SH-SY5Y (cell line): ENCODE measurements around the gene AGL.

Experiments
- GATA2 ChIP-seq: IDR thresholded peaks from 2 replicates; pipeline ENCODE4 v1.6.1; 2011; ENCODE audit warnings: mild to moderate bottlenecking, low read depth, low read length
- GATA3 ChIP-seq: IDR thresholded peaks from 2 replicates; pipeline ENCODE4 v1.6.1; 2011; ENCODE audit warnings: low read depth, mild to moderate bottlenecking, low read length, moderate library complexity

DNA sequence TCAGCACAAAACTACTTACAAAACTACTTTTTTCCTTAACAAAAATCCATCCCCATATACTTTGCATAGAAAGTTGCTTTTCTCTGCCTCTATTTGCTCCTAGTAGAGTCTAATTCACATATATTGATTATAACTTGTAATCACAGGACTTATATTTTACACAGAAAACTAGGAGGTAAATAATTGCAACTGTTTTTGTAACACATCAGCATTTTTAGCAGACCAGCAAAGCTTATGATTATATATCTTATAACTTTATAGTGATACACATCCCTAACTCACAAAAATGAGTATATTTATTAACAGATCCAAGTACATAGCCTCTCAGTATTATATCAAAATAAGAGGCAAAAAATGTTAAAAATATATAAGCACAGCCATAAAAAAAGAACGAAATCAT, 102.4 kb downstream of the AGL start:
- TF ChIP-seq GATA2 (no peak), GATA3 (no peak)
